GM23338 (cell line): Measurements from ENCODE around the gene SRGAP1. TPM values are rescaled to one million over a fixed set of nuclear protein-coding genes. Genes with fewer than 3 reads are reported as not detected.

Source experiments
- ATAC-seq: fragments of 200-7000 bp; cut with Tn5 transposase; 3 replicates; pipeline ENCODE4 v1.9.1; 2020
- DNase-seq: peaks from one replicate; pipeline ENCODE4 v3.0.0-alpha.2; 2015; ENCODE audit warnings: low spot score
- H2AFZ ChIP-seq: fragments of 200-600 bp; sonication (generic); 2 replicates; pipeline ENCODE4 v1.8.0; 2016; ENCODE audit warnings: antibody characterized with exemption, mild to moderate bottlenecking, moderate library complexity
- H3F3A ChIP-seq: fragments of 200-600 bp; sonication (generic); replicated peaks from 2 replicates; pipeline ENCODE4 v1.8.0; 2017; ENCODE audit warnings: antibody characterized with exemption, mixed run types, low read depth
- H3K27ac ChIP-seq: fragments of 200-600 bp; sonication (generic); 2 replicates; pipeline ENCODE4 v1.6.1; 2016; ENCODE audit warnings: low read depth
- H3K27me3 ChIP-seq: fragments of 200-600 bp; sonication (generic); 2 replicates; pipeline ENCODE4 v1.8.0; 2016; ENCODE audit warnings: mild to moderate bottlenecking, mixed run types, moderate library complexity; ENCODE audit not compliant: insufficient read depth
- H3K36me3 ChIP-seq: fragments of 200-600 bp; sonication (generic); 2 replicates; pipeline ENCODE4 v1.8.0; 2016; ENCODE audit warnings: mild to moderate bottlenecking; ENCODE audit not compliant: insufficient read depth
- H3K4me1 ChIP-seq: fragments of 200-600 bp; sonication (generic); 2 replicates; pipeline ENCODE4 v1.8.0; 2016; ENCODE audit warnings: mild to moderate bottlenecking, moderate library complexity; ENCODE audit not compliant: insufficient read depth
- H3K4me2 ChIP-seq: fragments of 200-600 bp; sonication (generic); 2 replicates; pipeline ENCODE4 v1.7.1; 2017; ENCODE audit warnings: mixed run types
- H3K4me3 ChIP-seq: fragments of 200-600 bp; sonication (generic); 2 replicates; pipeline ENCODE4 v1.6.1; 2016; ENCODE audit warnings: mixed run types
- H3K79me2 ChIP-seq: fragments of 200-600 bp; sonication (generic); replicated peaks from 2 replicates; pipeline ENCODE4 v1.8.0; 2017; ENCODE audit warnings: mild to moderate bottlenecking; ENCODE audit not compliant: insufficient read depth
- H3K9me2 ChIP-seq: fragments of 200-600 bp; sonication (generic); 2 replicates; pipeline ENCODE4 v1.8.0; 2017; ENCODE audit not compliant: insufficient read depth
- H4K20me1 ChIP-seq: fragments of 200-600 bp; sonication (generic); replicated peaks from 2 replicates; pipeline ENCODE4 v1.8.0; 2017; ENCODE audit warnings: mild to moderate bottlenecking; ENCODE audit not compliant: insufficient read depth
- H3K27ac Mint-ChIP-seq: 2 replicates; pipeline ENCODE4 v1.8.0; 2020; ENCODE audit warnings: inconsistent platforms, mild to moderate bottlenecking, moderate library complexity, mixed read lengths
- H3K27me3 Mint-ChIP-seq: 3 replicates; pipeline ENCODE4 v1.8.0; 2022; ENCODE audit warnings: low read depth, mild to moderate bottlenecking, moderate library complexity, mixed read lengths, inconsistent platforms; ENCODE audit not compliant: insufficient read depth, poor library complexity
- H3K36me3 Mint-ChIP-seq: 3 replicates; pipeline ENCODE4 v1.8.0; 2021; ENCODE audit warnings: low read depth, mild to moderate bottlenecking, inconsistent platforms, moderate library complexity, mixed read lengths
- H3K4me1 Mint-ChIP-seq: 3 replicates; pipeline ENCODE4 v1.8.0; 2020; ENCODE audit warnings: mild to moderate bottlenecking, inconsistent platforms, mixed read lengths
- H3K4me3 Mint-ChIP-seq: 3 replicates; pipeline ENCODE4 v1.8.0; 2021; ENCODE audit warnings: moderate library complexity, mild to moderate bottlenecking, inconsistent platforms, mixed read lengths
- H3K9me3 Mint-ChIP-seq: 3 replicates; pipeline ENCODE4 v1.8.0; 2020; ENCODE audit warnings: moderate library complexity, mild to moderate bottlenecking, inconsistent platforms, mixed read lengths
- CREB1 ChIP-seq: fragments of 250-450 bp; sonication (Bioruptor Pico); IDR thresholded peaks from 2 replicates; pipeline ENCODE4 v1.5.0; 2020; ENCODE audit warnings: low read depth, mild to moderate bottlenecking, moderate library complexity
- EZH2 ChIP-seq: fragments of 200-600 bp; sonication (generic); IDR thresholded peaks from one replicate; pipeline ENCODE4 v1.8.0; 2017; ENCODE audit warnings: antibody characterized with exemption, mild to moderate bottlenecking, low read depth; ENCODE audit not compliant: unreplicated experiment
- REST ChIP-seq: IDR thresholded peaks from one replicate; pipeline ENCODE4 v1.6.1; 2018; ENCODE audit warnings: antibody characterized with exemption; ENCODE audit not compliant: unreplicated experiment
- ZNF114 ChIP-seq: fragments of 250-450 bp; sonication (Bioruptor Pico); IDR thresholded peaks from 2 replicates; pipeline ENCODE4 v1.5.0; 2020; ENCODE audit warnings: mild to moderate bottlenecking, moderate library complexity
- ZNF331 ChIP-seq: fragments of 250-450 bp; sonication (Bioruptor Pico); IDR thresholded peaks from 2 replicates; pipeline ENCODE4 v1.5.0; 2020; ENCODE audit warnings: low read depth, mild to moderate bottlenecking, moderate library complexity
- ZNF462 ChIP-seq: fragments of 250-450 bp; sonication (Bioruptor Pico); IDR thresholded peaks from 2 replicates; pipeline ENCODE4 v1.5.0; 2020; ENCODE audit warnings: mild to moderate bottlenecking, moderate library complexity
- polyA plus RNA-seq: library from polyadenylated mRNA; unstranded; fragments of >200 nt; fragmentation: Nextera tagmentation; extraction: Ambion mirVana; gene quantifications from 2 replicates; pipeline ENCODE4 v1.2.1, GENCODE V29; 2016
- total RNA-seq: library from RNA; depleted of rRNA; stranded (reverse); fragments of >200 nt; shearing (Covaris generic); gene quantifications from 2 replicates; pipeline ENCODE4 v1.2.3, GENCODE V29; 2014
- TF ChIP-seq, protein P1 (sequence below), 2 experiments: fragments of 200-600 bp in 1 of 2; sonication (generic) in 1 of 2; conservative IDR thresholded peaks; 2 replicates each; pipeline versions ENCODE4 v1.5.1 to v1.6.1; 2016 to 2017; ENCODE audit warnings: antibody characterized with exemption in 2 of 2, low read depth in 2 of 2, mild to moderate bottlenecking in 2 of 2, moderate library complexity in 1 of 2

The SRGAP1 gene
- total and polyA plus RNA-seq, 2 experiments from 2014 or later = 6.1 to 8.1 TPM

DNA sequence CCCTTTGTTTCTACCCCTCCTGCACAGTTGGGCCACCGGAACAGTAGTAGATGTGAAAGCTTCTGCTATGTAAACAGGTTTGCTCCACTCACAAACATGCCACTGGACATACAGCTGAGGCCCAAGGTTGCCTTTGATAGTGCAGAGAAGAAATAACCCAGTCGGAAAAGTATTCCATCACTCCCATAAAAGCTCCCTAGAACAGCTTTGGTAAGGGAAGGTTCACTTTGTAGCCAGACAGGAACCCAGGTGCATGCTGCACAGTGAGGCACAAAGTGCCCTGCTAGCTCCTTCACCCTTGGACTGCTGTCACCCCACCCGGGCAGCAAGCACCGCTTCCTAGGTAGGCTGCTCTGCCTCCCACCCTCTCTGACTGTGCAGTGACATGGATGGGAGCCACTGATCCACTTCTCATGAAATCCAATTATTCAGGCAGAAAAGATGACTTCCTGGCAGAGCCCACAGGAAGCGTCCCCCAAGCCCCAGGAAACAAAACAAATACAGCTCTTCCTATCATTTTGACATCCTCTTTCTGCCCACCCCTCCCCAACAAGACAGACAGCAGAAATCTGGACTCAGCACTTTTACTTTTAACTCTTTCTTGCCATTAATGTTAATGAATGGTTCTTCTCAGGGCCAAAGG, 100.2 kb downstream of the SRGAP1 start (continued):
- TF ChIP-seq REST (no peak), EZH2 (no peak), ZNF114 (CRISPR knock-in tag) (no peak), CREB1 (CRISPR knock-in tag) (no peak)

- peaks cover 24% of the 10 kb centered on the region for H3K4me1 Mint-ChIP-seq
- no peaks in the 10 kb centered on the region for H3K36me3 Mint-ChIP-seq
Measured at GRCh38 chr12:63945777-63946176, 101.3 kb downstream of the SRGAP1 start.

DNA sequence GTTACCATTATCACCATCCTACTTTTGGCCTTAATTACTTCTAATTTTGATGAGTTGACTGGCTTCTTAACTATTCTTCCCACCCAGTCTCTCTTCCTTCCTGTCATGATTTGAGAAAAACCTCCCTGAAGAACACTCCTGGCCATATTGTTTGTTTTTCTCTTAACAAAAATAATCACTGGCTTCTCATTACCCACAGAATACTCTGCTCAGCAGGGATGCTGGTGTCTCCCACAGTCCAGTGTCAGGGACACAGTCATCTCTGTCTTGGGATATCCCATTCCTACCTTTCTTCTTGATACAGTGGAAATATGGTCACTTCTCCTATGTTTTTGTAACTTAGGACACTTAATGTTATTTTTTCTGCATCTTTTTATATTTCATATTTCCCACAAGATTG, 103.7 kb downstream of the SRGAP1 start:
- H3K4me3 Mint-ChIP-seq = no peak overlapping the region
- no peaks in the 10 kb centered on the region for H3K36me3 Mint-ChIP-seq
- Histone ChIP-seq H4K20me1 (no peaks in the 10 kb centered on the region), H3K4me3 (no peak overlapping the region), H3K27ac (no peak overlapping the region), H3K4me1 (peaks cover 1% of the 10 kb centered on the region), H3K36me3 (no peaks in the 10 kb centered on the region), H3K79me2 (no peaks in the 10 kb centered on the region), H3K4me2 (no peak overlapping the region), H3K9me2 (no peaks in the 10 kb centered on the region), H3K27me3 (no peaks in the 10 kb centered on the region), H2AFZ (no peak overlapping the region), H3F3A (no peaks in the 10 kb centered on the region)
- DNase-seq = no peak
- H3K27me3 Mint-ChIP-seq = no peaks in the 10 kb centered on the region
- peaks cover 12% of the 10 kb centered on the region for H3K4me1 Mint-ChIP-seq
- no peak overlapping the region for H3K27ac Mint-ChIP-seq
- ATAC-seq = no peak
- H3K9me3 Mint-ChIP-seq = no peaks in the 10 kb centered on the region
- TF ChIP-seq ZNF462 (CRISPR knock-in tag) = no peak

More at GRCh38 chr12:63945777-63946176, 101.3 kb downstream of the SRGAP1 start:
- Histone ChIP-seq H2AFZ (no peak overlapping the region), H3K4me3 (no peak overlapping the region), H3K79me2 (no peaks in the 10 kb centered on the region), H3K4me1 (peaks cover 5% of the 10 kb centered on the region), H3K4me2 (no peak overlapping the region), H3K9me2 (no peaks in the 10 kb centered on the region), H3K36me3 (no peaks in the 10 kb centered on the region), H3K27me3 (no peaks in the 10 kb centered on the region), H3F3A (no peaks in the 10 kb centered on the region), H3K27ac (no peak overlapping the region), H4K20me1 (no peaks in the 10 kb centered on the region)
- Mint-ChIP-seq H3K27me3 (no peaks in the 10 kb centered on the region), H3K9me3 (no peaks in the 10 kb centered on the region), H3K4me3 (no peak overlapping the region), H3K27ac (no peak overlapping the region)
- ATAC-seq = no peak
- TF ChIP-seq, protein P1, sequence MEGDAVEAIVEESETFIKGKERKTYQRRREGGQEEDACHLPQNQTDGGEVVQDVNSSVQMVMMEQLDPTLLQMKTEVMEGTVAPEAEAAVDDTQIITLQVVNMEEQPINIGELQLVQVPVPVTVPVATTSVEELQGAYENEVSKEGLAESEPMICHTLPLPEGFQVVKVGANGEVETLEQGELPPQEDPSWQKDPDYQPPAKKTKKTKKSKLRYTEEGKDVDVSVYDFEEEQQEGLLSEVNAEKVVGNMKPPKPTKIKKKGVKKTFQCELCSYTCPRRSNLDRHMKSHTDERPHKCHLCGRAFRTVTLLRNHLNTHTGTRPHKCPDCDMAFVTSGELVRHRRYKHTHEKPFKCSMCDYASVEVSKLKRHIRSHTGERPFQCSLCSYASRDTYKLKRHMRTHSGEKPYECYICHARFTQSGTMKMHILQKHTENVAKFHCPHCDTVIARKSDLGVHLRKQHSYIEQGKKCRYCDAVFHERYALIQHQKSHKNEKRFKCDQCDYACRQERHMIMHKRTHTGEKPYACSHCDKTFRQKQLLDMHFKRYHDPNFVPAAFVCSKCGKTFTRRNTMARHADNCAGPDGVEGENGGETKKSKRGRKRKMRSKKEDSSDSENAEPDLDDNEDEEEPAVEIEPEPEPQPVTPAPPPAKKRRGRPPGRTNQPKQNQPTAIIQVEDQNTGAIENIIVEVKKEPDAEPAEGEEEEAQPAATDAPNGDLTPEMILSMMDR (conservative IDR thresholded peaks at IDR 0.05; ENCODE audit: low read depth in 2 of 2) = no peak
- TF ChIP-seq ZNF331 (CRISPR knock-in tag) (no peak), CREB1 (CRISPR knock-in tag) (no peak)
- DNase-seq = no peak
